HL-60 (cell line): ENCODE measurements around the gene SIMC1.

Source experiments
- CTCF ChIP-seq: IDR thresholded peaks from one replicate; pipeline ENCODE4 v1.5.1; 2011; ENCODE audit warnings: low read length, control low read depth, inconsistent platforms; ENCODE audit not compliant: insufficient read depth
- POLR2AphosphoS5 ChIP-seq: IDR thresholded peaks from 2 replicates; pipeline ENCODE4 v1.6.1; 2012; ENCODE audit warnings: low read depth

- TF ChIP-seq POLR2AphosphoS5 (no peak), CTCF (no peak)
Observed at GRCh38 chr5:176392526-176392925, 154.3 kb downstream of the SIMC1 start.
